Measurements from ENCODE around the gene P4HB.

P4HB gene

DNA sequence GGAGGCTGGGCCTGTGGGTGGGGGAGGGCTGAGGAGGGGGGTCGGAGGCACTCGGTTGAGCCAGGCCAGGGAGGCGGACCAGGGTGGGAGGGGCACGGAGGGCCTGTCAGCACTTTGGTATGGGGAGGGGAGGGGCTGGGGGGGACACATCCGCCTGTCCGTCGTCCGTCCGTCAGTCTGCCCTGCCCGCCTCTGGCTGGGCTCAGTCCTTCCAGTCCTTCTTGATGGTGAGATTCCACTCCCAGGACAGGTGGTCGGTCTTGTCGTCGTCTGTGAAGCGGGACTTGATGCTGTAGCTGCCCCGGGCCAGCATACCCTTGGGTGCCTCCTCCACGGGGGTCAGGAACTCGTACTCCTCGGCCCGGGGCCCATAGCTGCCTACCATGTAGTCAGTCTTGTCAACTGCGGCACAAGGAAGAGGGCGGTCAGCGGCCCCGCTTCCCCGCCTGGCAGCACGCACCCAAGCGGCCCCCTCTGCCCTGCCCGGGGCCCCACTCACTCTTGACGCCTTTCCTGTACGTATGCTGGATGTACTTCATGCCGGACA, 8.4 kb upstream of the P4HB start:
- DNase-seq (ENCODE audit: low read depth in 2 of 2) = no peak

DNA sequence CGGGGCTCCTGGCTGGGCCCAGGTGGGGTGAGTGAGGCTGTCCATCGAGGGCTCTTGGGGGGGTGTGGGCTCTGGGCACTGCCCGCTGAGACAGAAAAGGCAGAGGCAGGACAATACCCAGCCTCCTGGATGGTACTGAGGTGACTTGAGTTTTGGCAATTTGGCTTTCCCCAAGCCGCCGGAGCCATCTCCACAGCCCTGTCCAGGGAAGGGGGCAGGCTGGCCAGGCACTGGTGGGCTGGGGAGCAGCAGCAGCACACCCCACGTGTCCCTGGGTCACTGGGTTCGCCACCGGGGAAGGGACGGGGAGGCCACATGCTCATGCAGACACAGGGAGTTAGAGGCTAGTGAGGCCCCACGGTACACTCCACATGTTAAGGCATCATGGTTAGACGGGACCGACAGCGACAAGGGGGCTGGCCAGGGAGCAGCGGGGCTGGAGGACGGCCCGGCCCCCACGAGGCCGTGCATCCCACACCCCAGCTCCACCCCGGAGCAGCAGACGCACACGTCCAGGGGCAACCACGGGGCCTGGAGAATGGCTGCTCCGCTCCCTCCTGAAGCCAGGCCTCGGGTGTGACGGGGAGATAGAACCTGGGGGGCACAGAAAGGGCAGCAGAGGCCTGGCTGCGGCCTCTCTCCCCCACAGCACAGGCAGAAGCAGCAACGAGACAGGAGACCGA, 7.8 kb upstream of the P4HB start:
- DNase-seq (ENCODE audit: low read depth in 2 of 2) = no peak

DNA sequence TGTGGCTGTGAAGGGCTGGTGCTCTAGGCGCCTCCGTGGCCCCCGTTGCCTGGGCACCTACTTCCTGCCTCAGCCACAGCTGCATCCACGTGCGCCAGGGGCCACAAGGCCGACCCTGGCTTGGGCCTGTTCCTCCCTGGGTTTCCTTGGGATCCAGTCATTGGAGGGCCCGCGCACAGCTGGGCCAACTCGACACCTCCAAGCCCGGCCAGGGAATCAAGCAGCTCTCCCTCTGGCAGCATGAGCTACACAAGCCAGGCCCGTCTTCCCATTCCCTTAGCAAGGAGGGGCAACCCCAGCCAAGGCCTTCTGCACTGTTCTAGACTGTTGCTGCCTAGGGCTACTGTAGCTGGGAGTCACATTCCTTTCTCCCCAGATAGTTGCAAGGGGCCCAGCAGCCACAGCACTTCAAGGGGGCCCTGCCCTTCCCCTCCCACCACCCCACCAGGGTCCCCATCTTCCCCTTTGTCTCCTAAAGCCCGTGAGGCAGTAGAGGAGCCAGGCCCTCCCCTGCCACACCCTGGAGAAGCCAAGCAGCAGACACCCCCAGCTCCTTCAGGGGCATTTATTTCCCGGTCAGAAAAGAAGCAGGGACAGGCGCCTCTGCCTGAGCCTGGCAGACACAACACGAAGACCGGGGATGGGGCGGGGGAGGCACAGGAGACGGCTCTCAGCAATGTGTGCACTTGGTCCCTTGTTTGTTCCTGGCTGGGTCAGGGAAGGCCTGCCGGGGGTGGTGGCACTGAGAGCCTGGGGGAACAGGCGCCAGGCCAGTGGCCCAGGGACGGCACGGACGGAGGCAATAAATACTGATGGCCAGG, 7.0 kb upstream of the P4HB start:
- DNase-seq (ENCODE audit: low read depth in 2 of 2) = no peak

DNA sequence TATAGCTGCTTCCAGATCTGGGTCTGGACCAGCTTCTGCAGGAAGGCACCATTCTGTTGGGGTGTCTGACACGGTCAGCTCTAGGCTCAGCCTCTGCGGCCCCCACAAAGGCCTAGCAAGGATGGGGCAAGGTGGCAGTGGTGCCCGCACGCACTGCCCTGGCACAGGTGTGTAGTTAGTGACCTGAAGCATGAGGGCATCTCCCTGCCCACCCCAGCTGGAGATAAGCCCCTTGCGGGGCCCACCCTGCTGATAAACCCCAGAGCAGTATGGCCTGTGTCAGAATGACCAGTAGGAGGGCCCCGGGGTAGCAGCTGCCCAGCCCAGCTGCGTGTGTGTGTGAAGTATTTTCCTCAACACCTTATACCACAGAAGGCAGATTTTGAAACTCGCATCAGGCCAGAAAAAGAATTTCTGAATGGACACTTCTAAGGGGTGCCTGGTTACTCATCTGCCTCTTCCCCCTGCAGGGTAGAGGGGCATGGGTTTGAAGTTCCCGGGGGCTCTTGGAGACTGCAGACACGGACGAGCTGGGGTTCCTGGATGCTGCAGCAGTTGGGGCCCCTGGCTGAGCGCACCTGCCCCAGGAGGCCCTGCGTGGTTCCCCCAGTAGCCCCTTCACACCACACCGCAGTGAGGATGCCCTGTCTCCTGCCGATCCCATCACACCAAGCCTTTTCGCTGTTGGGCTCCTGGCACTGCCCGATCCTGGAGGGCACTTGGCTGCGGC, 6.3 kb upstream of the P4HB start:
- no peak for DNase-seq (ENCODE audit: low read depth in 2 of 2)

DNA sequence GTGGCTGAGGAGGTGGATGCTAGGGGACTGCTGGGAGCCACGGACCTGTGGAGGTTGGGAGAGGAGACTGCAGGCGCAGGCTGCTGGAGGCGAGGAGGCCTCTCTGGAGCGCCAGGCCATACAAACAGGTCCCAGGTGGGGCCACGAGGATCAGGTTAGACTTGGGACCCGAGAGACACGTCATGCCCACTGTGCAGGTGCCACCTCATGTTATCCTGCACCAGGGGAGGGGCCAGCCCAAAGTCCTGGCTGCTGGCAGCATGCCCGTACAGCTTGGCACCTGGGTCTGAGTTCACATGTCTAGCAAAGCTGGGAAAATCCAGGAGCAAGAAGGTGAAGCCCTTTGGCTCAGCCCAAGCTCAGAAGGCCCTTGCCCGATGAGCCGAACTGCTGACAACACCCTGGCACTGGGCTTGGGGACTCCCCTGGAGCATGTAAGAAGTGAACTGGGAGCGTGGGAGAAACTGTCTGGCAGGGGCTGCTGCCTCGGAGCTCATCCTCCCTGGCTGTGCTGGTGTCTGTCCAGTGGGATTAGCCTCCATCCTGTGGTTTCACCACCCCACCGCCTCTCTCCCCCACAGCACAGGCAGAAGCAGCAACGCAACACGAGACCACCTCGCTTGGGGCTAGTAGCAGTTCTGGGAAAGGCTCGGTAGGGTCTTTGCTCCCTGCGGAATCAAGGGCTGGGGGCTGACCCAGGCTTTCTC, 5.6 kb upstream of the P4HB start:
- DNase-seq (ENCODE audit: low read depth in 2 of 2) = no peak

DNA sequence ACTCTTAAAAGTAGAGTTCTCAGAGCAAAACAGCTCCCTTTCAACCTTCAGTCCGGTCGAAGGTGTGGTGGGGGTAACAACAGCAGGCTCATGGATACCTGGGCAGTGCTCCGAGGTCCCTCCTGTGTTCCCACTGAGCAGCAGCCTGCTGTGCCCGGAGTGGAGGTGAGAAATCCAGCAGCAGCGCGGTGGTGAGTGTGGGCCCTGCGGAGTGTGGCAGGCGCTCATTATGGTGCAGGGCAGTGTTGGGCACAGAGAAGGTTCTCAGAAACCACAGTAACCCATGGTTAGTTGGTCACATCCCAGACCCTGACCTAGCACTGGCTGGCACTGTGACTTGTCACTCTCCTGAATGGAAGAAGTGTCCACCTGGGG, 5.0 kb upstream of the P4HB start:
- no peak for DNase-seq (ENCODE audit: low read depth in 2 of 2)

DNA sequence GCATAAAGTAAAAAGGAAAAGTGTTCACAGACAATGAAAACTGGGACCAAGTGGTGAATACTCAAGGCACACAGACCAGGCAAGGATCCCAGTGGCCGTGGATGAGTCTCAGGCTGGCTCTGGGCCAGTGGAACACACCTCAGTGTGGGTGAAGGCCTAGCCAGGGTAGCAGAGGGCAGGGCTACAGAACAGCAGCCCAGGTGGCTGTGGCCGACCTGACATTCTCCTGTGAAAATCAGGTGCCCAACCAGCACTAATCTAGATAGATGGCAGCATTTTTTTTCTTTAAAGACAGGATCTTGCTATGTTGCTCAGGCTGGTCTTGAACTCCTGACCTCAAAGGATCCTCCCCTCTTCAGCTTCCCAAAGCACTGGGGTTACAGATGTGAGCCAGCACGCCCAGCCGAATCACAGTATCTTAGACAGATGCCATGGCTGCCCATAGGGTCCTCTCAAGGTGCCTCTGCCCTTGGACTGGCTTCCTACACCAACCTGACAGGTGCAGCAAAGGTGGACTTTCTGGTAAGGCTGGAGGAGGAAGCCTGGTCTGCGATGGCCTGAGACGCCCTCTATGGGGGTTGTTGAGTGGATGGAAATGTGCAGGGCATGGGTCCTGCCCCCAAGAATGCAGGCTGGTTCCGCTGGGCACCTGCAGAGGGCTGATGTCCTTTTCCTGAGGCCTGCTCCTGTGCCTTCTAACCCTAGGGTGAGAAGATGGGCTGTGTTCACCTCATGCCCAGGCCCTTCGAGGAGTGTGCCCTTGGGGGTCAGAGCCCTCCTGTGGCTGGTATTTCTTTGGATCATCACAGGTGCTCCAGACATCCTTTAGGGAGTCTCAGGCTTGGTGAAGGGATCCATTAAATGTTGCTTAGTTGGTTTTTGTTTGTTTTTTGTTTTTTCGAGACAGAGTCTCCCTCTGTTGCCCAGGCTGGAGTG, 3.8 kb upstream of the P4HB start:
- DNase-seq (ENCODE audit: low read depth in 2 of 2) = no peak

DNA sequence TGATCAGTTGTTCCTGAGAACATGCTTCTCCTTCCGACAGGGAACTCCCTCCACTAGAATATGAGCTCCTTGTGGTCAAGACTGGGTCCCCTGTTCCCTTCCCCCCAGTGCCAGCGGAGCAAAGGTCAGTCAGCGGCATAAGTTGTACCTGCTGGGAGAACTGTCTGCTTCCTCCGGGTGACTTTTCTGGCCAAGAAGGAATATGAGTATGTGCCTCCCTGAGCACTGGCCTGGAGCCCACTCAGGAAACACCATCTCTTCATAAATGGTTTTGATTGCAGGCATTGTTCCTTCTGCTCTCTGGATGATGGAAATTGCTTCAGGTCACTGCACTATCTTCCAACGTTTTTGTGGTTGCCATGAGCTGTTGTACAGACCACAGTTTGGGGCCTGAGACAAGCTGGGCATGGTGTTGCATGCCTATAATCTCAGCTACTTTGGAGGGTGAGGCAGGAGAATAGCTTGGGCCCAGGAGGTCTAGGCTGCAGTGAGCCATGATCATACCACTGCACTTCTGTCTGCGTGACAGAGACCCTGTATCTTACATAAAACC, 2.9 kb upstream of the P4HB start:
- DNase-seq (ENCODE audit: low read depth in 2 of 2) = no peak

DNA sequence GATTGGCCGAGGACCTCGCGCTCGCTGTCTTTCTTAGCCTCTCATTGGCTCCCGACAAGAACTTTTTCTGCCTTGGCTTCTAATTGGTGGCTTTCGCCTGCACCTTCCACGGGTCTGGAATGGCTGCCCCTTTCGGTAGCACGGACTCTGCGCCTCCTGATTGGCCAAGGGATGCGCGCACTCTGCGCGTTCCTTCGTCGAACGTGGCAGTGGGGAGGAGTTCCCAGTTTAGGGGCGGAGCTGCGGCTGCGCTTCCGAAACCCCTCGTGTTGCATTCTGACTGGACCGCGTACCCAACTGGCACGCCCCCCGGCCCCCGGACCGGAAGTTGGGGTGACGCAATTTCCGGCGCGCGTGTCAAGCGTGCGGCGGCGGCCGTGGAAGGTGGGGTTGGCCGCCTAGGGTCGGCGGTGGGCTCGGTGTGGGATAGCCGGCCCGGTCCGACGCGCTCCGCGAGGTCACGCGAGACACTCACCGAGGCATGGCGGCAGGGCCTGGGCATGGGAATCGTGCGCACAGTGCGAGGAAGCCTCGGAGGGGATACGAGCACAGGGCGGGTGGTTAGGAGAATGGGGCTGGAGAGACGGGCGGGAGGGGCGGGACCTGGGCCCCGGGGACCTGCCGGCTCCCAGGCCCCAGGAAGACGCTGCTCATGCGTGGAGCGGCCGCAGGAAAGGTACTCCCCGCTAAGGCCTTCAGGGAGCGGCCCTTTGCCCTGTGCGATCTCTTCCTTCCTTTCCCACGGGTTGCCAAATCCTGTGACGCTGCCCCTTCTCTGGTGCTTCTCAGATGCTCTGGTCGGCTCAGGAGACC, 627 bp upstream of the P4HB start:
- peak; percentile 98 to 99 for DNase-seq (ENCODE audit: low read depth in 2 of 2)

DNA sequence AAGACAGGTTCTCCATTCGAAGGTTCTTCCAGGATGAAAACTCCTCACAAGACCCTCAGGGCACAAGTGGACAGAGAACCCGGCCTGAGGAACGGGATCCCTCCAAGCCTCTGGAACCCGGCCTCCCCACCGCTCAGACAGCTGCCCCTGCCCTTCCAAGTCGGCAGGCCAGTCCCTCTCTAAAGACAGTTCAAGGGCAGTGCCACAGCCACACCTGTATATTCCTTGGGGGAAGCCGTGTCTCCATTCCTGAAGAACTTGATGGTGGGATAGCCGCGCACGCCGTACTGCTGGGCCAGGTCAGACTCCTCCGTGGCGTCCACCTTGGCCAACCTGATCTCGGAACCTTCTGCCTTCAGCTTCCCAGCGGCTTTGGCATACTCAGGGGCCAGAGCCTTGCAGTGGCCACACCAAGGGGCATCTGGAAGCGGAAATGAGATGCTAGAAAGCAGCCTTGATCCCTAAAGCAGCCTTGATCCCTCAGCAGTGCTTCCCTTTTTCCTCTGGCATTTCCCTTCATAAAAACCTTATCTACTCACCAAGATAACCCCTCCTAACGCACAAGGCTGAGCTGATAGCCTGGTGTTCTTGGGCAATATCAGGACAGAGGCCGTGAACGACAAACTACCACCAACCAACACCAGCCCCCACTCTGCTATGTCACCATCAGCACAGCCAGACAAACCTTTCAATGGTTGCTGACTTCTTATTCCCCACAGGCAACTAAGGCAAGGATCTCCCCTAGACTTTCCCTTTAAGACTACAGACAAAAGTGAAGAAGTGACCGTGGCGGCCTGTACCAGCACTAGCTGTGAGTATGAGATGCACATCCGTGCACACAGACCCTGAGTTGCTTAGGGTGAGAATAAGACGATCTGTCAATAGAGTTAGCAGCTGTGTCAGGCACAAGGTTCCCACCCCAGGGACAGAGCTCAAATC, 1.1 kb downstream of the P4HB start:
- DNase-seq (ENCODE audit: low read depth in 2 of 2) = no peak

DNA sequence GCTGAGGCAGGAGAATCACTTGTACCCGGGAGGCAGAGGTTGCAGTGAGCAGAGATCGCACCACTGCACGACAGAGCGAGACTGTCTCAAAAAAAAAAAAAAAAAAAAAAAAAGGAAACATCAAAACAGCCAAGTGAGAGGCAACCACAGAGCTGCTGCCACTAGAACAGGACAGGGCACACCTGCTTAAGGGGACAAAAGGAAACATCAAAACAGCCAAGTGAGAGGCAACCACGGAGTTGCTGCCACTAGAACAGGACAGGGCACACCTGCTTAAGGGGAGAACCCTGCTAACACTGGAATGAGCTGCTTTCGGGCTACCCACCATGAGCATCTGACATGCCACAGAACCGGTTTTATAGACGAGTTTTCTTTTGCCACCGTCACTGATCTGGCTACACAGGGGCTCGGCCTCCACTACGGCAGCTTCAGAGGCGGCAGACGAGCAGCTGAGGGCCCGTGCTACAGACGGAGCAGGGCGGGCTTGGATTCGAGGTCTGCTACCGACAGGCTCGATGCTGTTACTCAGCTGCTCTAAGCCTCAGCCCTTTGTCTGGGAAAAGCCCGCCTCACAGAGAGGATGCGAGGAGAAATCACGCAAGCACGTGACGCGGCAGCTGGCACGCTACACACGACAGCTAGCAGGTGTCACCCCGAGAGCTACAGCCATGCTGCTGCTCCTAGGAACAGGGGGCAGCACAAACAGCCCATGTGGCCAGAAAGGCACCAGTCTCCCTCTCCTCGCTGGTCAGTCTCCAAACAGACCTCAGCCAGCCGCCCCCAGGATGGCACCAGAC, 2.0 kb downstream of the P4HB start:
- no peak for DNase-seq (ENCODE audit: low read depth in 2 of 2)

DNA sequence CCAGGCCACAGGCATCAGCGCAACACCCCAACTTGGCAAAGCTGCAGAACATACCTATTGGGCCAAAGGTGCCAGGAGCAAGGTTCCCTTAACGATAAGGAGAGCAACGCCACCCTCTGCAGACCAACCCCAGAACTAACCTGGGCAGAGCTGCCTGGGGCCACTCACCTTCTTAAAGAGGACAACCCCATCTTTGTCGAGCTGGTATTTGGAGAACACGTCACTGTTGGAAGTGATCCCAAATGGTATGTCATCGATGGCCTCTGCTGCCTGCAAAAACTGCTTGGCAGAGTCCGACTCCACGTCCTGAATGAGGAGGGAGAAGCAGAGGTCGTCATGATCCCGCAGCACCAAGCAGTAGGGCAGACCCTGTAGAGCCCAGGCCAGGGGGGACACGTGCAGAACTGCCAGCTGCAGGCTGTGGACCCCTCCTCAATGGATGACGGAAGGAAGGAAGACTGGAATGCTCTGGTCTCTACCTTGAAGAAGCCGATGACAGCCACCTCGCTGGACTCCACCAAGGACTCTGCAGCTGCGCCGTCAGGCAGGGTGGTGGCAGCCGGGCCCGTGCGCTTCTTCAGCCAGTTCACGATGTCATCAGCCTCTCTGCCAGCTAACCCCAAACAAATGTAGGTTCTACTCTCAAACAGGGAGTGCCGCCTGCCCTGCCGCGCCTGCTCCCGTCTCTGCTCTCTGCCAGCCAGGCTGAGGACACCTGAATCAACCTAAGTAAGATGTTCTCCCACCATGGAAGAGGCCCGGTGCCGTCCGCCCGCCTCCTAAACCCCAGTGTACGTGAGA, 5.2 kb downstream of the P4HB start:
- no peak for DNase-seq (ENCODE audit: low read depth in 2 of 2)

DNA sequence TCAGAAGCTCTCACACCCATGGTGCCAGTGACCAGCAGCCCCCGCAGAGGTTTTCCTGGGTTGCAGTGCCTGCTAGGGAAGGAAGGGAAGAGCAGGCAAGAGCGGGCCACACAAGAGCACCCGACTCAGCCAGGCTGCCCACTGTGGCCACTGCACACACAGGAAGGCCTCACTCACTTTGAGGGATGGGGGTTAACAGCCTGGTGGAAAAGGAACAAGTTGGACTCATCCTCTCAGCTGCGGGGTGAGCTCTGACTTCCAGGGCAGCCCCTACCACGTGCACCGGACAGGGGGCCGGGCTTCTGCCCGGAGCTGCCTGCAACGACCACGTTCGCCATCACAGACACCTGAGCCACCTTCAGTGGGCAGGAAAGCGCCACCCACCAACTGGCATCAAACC, 8.1 kb downstream of the P4HB start:
- DNase-seq (ENCODE audit: low read depth in 2 of 2) = no peak

DNA sequence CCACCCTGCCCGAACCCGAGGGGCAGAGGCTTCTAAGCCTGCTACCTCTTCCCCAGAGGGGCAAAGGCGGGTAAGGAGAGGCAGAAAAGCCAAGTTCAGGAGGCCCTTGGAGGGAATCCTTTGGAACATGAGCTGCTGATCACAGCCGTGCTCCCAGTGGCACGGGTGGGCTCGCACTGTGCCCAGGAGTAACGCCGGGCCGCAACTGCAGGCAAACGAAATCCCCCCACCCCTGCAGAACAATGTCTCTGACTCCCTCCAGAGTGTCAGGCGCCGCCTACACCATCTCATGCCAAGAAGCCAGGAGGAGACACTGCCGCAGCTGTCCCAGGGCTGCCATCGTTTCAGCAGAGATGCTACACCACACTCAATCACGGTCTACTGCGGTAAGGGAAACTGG, 8.9 kb downstream of the P4HB start:
- no peak for DNase-seq (ENCODE audit: low read depth in 2 of 2)

DNA sequence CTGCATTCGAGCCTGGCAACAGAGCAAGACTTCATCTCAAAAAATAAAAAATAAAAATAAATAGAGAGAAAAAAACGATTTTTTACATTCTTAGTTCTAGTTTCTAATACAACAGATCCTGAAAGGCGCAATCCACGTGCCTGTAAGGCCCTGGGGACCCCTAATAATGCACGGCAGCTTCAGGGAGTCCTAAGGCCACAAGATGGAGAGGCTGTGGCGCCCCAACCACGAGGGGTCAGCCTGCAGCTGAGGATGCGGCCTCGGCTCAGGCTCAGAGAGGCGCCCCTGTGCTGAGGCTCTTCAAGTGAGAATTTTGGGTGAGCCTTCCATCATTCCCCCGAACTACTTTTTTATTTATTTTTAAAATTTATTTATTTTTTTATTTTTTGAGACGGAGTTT, 10.9 kb downstream of the P4HB start:
- DNase-seq (ENCODE audit: low read depth in 2 of 2) = no peak

DNA sequence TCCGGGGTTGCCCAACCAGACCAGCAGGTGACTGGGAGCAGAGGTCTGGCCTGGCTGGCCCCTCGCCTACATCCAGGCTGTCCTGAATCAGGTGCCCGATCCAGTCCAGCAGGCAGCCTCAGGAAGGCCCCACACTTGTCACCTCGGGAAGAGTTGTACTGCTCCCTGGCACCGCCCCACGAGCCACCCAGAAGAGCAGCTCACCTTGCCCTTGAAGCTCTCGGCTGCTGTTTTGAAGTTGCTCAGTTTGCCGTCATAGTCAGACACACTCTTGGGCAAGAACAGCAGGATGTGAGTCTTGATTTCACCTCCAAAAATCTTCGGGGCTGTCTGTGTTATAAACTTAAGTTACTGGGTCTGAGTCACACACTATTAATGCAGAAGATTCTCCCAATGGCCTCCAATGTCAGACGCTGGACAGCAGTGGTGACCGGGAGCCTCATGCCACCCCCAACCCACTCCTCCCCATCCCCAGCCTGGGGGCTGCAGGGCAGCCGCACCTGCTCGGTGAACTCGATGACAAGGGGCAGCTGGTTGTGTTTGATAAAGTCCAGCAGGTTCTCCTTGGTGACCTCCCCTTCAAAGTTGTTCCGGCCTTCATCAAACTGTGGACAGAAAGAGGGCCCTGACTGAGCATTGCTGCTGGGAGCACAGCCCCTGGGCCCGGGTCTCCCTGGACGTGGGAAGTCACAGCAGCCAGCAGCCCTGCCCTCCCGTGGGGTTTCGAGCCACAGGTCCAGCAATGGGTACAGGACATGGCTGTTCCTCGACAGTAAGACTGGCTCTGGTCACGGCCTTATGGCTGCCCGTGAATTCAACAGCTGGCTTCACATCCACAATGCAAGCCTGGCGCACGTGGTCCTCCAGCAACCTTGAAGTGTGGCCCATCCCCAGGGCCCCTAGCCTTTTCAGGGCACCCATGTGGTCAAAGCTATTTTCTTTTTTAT, 13.3 kb downstream of the P4HB start:
- no peak for DNase-seq (ENCODE audit: low read depth in 2 of 2)

All from stimulated activated CD8-positive, alpha-beta memory T cell treated with anti-CD3 and anti-CD28 coated beads, Interleukin-2, amount 100 ng/mL, for 1 hour (primary cell).